Fibroblast of peridontal ligament (primary cell): ENCODE results near the gene UVRAG.
"Not testable (repeated sequence)": the region's sequence is repeated elsewhere in the genome, so short reads cannot be mapped to it uniquely, and the experiment has no call there.

Experiments used
- DNase-seq: peaks from one replicate; pipeline ENCODE4 v3.0.0-alpha.2; 2010; ENCODE audit errors: extremely low read depth

The UVRAG gene

DNA sequence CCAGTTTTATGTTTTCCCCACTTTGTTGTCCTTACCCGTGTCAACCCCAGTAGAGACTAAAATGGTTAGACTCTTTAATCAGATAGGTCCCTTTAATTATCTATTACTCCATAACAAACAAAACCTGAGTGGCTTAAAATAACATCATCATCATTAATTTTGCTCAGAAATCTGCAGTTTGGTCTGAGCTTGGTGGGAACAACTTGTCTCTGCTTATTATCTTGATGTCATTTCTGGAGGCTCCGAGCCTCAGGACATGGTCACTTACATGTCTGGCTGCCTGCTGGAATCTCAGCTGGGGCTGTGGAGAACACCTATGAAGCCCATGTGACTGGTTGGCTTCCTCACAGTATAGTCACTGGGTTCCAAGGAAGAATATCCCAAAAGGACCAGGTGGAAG is 26.7 kb downstream of the UVRAG start:
- DNase-seq = no peak

DNA sequence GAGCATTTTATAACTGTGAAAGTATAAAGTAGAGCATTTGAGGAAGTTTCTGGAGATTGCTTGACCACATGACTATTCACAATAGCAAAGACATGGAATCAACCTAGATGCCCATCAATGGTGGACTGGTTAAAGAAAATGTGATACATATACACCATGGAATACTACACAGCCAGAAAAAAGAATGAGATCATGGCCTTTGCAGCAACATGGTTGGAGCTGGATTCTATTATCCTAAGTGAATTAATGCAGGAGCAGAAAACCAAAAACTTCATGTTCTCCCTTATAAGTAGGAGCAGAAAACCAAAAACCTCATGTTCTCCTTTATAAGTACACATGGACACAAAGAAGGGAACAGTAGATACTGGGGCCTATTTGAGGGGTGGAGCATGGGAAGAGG is 30.3 kb downstream of the UVRAG start:
- no peak for DNase-seq

GRCh38 chr11:75849894-75850293 is 34.9 kb downstream of the UVRAG start:
- DNase-seq = no peak

- DNase-seq = peak; percentile 15
These were observed 35.8 kb downstream of the UVRAG start for GRCh38 chr11:75850787-75851186.

DNA sequence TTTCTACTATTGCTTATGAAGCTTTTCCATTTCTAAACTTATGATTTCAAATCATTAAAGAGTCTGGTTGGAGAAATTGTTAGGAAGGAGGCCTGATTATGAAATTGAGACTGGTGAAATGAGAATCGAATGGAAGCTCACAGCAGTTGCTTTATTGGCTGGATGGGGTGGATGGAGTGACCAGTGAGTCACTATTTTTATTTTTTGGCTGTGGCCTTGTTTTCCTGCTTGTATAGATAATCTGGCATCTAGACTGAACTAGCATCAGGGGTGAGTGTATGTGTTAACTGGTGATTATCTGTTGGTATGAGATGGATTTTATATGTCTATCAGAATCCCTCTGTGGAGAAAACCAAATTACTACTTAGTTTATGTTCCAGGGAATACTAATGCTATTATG is 36.2 kb downstream of the UVRAG start:
- DNase-seq = peak; percentile 43

DNA sequence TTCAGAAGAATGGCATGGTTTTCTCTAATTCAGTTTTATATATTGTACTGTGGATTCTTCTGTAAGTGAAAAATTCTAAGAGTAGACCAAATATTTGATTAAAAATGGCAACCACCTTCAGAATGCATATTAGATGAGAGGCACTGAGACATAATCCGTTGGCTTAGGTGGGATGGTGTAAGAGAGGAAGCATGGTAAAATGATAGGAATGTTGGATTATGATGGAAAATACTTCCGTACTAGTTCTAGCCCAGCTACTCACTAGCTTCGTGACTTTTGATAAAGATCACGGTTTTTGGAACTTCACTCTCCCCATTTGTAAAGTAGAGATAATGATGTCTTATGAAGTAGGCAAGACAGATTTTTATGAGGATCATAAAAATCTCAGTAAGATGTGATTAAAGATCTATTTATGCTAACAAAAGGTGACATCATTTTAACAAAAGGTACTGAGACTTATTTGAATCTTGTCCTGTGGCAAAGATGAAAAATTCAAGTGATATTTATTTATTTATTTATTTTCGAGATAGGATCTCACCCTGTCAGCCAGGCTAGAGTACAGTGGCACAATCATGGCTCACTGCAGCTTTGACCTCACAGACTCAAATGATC is 37.5 kb downstream of the UVRAG start:
- no peak for DNase-seq

- DNase-seq = not testable (repeated sequence)
These were observed 38.6 kb downstream of the UVRAG start for GRCh38 chr11:75853563-75853962.

DNA sequence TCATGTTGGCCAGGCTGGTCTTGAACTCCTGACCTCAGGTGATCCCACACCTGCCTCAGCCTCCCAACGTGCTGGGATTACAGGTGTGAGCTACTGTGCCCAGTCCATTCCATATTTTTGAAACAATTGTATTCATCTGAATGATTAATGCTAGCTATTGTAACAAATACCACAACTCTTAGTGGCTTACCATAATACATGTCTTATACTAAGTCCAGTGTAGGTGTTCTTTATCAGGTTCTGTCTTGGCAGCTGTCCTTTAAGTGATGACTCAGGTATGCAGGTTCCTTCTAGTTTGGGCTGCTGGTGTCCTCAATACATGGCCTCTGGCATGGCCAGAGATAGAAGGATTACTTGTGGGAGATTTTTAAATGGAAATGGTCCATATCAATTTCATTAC is 39.0 kb downstream of the UVRAG start:
- no peak for DNase-seq

- no peak for DNase-seq
These were observed 40.2 kb downstream of the UVRAG start for GRCh38 chr11:75855206-75855605.

DNA sequence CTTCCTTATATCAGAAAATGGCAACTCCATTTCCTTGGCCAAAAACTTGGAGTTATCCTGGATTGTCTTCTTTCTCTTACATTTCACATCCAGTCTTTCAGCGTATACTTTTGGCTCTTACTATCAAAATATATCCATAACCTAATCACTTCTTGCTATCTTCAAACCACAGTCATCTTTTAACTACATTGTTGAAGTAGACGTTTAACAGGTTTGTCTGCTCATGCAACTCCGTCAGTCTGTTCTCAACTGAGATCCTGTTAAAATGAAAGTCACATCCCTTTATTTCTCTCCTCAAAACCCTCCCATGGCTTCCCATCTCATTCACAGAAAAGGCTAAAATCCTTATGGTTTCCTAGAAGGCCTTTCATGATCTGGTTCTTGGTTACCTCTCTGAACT is 41.9 kb downstream of the UVRAG start:
- no peak for DNase-seq

DNA sequence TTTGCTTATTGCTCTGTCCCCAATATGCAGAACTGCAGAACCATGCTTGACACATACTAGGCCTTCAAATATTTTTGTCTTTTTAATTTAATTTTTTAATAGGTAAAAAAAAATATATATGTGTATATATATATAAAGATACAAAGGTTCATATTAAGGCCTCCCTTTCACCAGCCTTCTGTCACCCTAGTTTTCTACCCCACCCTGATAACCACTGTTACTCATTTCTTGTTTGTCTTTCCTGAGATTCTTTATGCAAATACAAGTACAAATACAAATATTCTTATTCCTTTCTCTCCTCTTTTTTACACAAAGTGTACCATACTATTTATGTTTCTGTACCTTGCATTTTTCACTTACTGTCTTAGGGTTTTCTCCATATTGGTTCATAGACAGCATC is 43.0 kb downstream of the UVRAG start:
- DNase-seq = no peak

GRCh38 chr11:75858613-75859012 is 43.6 kb downstream of the UVRAG start:
- DNase-seq = peak; percentile 67

DNA sequence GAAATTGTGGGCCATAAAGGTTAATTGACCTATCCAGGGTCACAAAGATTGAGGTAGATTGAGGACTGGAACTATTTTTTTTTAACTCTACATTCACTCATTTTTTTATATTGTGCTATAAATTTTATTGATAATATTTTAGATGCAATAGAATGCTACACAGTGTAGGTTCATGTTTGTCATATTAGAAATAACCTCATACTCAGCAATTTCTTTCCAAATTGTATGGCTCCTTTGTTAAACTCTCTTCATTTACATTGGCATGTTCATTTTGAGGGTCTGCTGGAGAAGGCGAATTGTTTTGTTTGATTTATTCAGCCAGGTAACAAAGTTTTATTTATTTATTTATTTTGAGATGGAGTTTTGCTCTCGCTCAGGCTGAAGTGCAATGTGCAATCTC is 44.6 kb downstream of the UVRAG start:
- no peak for DNase-seq

GRCh38 chr11:75862437-75862836 is 47.4 kb downstream of the UVRAG start:
- no peak for DNase-seq

DNA sequence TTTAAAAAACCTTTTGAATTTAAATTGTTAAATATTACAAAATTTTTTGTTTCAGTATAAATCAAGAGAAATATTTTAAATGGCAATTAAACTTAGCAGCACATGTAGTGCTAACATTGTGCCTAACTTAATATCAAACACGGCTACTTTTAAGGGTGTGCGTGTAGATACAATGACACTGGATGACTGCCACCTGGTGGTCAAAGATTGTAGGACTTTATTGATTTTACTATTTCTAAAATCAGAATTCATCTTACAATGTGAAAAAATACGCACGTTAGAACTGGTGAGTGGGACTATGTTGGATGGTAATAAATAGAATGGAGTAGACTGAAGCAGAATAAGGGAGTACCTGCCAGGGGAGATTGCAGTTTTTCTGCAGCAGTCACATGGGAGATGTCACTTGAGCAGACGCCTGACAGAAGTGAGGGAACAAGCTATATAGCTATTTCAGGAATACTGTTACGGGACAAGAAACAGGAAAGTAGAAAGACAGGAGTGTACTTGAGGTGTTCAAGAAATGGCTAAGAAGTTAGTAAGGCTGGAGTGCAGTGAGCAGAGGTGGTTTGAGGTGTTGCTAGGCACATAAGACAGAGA is 52.9 kb downstream of the UVRAG start:
- peak; percentile 79 for DNase-seq

DNA sequence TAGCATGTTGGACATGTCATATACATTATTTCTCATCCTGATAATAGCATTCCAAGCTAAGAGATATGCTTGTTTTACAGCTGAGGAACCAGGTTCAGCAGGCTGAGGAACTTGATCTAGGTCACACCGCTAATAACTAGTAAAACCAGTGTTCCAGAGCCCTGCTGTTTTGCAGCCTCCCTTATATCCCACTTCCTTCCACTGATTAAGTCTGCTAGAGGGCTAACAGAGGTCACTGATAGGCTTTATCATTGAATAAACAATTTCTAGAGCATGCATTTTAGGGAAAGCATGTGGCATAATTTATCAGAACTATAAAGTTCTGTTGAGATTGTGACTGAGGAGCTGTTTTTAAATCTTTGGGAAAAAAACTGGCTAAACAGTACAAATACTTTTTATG is 54.0 kb downstream of the UVRAG start:
- no peak for DNase-seq

- no peak for DNase-seq
These were observed 54.8 kb downstream of the UVRAG start for GRCh38 chr11:75869661-75870455.

DNA sequence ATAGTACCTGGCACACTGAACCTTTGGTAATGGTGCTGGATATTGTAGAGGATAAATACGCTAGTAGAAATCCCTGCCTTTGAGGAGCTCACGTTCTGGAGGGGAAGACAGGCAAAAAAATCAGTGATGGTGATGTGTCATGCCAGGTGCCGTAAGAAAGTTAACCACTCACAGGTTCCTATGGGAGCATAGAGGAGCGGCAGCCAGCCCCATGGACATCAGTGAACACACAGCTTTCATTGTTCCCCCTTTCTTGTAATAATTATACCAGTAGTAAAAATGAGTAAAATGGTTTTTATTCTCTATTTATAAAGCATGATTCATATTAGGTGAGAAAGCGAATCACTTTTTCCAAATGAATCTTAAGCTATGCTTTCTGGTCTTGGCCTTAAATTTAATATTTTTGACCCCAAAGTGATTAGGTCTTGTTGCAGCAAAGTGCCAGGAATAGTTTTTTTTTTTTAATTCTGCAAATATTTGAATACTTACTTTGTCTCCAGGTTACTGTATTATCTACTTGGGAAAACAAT is 57.9 kb downstream of the UVRAG start:
- DNase-seq = no peak

DNA sequence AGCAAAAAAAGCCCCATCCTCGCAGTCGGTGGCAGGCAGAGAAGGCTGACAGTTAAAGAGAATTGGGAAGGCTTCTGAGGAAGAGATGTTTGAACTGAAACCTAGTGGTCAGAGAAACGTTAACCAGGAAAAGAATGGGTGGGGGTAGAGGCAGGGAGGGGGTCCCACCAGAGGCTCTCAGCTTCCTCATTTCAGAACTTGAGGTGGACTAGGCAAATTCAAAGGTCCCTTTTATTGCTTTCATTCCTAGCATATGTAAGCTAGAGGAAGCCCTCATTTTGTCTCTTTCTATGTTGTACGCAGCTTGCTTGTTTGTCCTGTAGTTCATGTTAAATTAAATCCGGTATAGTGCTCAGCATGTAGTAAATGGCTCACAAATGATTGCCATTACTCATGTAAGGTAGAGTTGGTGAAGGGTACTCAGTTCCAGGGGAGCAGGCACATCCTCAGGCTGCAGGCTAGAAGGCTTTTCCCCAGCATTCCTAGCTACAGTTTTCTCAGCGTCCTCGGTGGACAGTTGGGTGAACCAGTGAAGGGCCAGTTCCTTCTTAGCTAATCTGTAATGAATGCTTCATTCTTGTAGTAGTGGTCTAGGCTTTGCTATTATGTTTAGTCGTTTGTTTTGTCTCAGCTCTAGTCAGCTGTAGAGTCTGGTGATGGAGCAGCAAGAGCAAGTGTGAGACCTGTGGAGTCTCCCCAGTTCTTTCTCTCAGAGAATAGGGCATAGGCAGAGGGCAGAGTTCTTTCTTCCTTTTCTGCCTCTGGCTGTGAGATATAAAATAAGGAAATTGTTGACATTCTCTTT is 58.6 kb downstream of the UVRAG start:
- no peak for DNase-seq

GRCh38 chr11:75874684-75875341 is 59.8 kb downstream of the UVRAG start:
- no peak for DNase-seq

GRCh38 chr11:75877327-75877726 is 62.3 kb downstream of the UVRAG start:
- not testable (repeated sequence) for DNase-seq

- not testable (repeated sequence) for DNase-seq
These were observed 62.9 kb downstream of the UVRAG start for GRCh38 chr11:75877931-75878330.
